Inferior parietal cortex (tissue), 1 donor: ENCODE data around the gene XIRP1.

Experiments
- DNase-seq: peaks from one replicate; pipeline ENCODE4 v3.0.0-alpha.2; 2016; ENCODE audit errors: extremely low spot score

Gene XIRP1

DNA sequence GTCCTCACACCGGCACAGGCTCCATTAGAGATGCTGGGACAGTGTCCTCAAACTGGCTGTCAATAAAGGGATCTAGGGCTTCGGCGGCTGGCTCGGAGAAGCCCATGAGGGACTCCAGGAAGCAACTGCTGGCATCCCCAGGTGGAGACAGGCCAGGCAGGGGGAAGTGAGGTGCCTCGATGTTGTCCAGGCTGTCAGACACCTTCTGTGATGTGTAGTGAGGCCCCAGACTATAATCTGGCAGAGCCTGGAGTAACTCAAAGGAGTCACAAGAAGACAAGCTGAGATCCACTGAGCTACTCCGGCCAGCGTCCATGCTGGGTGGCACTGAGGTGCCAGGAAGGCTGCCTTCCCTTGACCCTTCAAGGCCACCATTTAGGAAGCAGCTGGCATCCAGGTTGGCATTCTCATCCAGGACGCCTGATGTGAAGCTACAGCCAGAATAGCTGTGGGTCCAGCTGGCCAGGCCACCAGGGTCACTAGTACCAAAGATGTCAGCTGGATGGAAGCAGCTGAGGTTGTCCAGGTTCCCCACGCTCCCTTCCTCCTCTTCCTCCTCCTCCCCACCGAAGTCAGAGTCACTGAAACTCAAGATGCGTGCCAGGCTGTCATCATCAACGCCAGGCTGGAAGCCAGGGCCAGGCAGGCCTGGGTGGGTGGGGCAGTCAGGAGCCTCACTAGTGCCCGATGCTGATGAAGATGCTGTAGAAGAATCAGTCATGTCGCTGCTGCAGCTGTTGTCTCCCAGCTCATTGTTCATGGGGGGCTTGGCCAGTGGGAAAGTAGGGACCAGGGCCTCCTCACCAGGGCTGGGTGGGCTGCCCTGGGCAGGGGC, 49.1 kb downstream of the XIRP1 start:
- DNase-seq = no peak

DNA sequence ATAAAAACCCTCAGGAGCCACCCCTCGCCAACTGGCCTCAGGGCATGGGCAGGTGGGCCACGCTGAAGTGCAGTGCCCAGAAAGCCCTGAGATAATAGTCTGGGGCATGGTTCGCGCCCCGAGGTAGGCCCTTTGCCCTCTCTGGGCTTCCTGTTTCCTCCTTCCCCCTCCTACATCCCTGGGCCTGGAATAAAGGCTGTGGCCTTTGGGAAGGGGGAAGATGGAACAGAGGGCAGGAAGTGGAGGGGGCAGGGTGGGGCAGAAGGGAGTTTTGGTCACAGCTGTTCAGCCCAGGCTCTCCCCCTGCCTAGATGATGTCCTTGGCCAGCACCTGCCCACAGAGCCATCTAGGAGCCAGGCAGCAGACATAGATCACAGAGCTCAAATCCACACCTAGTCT, 50.3 kb downstream of the XIRP1 start:
- no peak for DNase-seq

DNA sequence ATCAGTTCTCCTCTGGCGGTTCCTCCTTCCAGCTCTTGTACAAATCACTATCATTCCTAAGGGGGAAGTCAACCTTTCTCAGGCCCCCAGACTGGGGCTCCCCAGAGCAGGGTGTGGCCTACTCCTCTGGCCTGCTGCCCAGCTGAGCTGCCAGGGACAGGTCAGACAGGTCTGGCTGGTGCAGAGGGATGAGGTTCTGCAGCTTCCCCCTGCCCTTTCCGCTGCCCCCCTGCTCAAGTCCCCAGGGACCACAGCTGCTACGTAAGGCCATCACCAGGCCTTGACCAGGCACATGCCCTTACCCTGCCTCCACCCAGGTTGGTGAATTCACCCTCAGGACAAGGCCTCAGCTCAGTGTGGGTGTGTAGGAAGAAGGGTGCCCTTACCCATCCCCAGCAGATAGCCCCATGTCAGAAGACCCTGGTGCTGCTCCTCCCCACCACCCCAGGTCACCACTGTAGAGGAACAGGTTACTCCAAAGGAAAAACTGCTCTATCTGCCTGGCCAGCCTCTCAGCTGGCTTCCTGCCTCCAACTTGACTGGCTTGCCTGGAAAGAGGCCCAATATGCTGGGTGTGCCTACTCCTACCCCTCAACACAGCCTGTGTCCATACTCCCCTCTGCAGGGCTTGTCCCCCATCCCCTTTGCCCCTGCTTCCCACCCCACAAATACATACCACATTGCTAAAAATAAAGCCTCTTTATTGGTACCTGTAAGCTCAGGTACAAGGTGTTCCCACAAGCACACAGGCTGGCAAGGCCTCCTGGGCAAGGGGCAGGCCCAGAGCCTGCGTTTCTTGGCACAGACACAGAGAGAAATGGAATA, 51.0 kb downstream of the XIRP1 start:
- no peak for DNase-seq

DNA sequence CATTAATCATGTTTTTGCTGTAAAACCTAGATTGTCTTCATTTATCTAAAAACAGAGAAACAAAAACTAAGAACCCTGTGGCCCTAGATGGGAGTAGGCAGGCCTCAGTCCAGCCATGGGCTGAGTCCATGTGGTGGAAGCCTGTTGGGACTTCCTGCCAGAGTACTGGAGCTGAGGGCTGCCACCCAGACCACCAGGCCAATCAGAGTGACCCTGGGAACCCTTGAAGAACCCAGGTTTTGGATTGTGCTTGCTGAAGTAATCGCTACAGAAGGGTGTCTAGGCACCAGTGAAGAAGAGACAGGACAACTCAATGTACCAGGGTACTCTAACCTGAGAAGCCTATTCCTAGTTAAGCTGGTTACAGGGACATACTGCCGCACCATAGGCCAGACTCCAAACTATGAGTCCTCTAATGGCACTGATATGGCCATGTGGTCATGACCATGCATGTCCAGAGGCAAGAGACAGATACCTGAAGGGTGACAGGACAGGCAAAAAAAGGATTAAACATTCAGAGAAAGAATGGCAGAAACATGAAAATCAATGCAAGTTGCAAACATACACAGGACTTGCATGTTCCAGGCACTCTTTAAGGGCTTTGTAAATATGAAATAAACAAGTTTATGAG, 51.9 kb downstream of the XIRP1 start:
- no peak for DNase-seq

DNA sequence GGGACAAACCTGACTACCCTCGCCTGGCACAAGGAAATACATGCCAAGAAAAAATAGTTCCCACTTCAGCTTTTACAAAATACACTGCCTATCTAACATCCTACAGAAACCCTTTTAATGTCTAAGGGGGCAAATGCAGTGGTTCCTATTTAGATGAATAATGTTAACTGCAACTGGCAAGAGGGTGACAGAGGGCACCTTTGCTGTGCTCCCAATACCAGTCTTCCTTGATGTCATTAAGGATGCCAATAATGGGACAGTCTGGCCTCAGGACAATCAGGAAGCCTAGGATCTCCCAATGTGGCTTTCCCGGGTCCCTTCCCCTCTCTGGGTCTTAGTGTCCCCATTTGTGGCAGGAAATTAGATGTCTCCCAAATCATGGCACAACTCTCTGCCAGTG, 53.0 kb downstream of the XIRP1 start:
- no peak for DNase-seq

DNA sequence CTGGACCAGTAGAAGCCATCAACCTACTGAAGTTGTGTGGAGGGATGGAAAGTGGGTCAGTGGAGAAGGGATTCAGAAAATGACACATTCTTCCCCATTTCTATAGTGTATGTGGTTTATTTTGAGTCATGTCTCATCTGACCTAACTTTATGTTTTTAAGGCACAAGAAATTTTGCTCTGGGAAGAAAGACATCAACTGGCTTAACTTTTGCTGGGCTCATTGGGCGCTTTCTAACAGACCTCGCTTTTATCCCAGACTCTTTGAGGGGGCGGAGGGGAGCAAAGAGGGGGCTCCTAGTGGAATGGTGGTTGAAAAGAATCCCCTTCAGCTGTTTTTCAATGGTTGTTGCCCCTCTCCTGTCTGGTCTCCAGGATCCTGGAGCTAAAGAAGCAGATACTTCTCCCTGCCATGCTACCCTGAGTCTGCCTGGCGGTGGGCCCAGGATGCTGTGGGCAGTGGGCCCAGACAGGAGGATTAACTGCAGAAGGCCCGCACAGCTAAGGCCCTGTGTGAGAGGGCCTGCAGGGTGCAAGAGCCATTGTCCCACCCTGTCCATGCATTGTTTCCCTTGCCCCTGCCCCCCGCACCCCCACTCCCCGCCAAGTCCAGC, 53.5 kb downstream of the XIRP1 start:
- DNase-seq = no peak

DNA sequence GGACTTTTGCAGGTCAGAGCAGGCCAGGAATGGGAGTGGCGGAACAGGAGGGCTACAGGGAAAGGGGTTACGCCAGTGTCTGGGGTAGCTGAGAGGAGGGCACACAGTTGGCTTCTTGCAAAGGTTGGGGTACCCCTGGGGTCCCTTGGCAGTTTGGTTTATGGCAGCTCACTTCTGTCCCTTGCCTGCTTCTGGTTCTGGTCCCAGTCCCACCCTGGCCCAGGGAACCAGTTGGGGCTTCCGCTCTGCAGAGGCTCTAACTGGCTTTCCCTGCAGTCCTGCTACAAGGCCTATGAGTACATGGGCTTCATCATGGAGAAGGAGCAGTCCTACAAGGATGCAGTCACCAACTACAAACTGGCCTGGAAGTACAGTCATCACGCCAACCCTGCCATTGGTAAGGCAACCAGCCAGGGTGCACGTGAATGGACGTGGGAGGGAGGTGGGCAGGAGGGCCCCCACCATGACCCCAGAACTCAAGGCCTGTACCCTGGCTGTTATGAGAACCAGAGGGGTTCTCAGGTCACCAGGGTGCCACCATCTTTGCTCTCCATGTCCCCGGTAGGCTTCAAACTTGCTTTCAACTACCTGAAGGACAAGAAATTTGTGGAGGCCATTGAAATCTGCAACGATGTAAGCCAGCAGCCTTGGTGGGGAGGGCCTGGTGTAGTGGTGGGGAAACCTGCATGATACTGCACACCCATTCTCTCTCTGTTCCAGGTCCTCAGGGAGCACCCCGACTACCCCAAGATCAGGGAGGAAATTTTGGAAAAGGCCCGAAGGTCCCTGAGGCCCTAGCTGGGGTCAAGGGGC, 54.2 kb downstream of the XIRP1 start:
- DNase-seq = no peak

DNA sequence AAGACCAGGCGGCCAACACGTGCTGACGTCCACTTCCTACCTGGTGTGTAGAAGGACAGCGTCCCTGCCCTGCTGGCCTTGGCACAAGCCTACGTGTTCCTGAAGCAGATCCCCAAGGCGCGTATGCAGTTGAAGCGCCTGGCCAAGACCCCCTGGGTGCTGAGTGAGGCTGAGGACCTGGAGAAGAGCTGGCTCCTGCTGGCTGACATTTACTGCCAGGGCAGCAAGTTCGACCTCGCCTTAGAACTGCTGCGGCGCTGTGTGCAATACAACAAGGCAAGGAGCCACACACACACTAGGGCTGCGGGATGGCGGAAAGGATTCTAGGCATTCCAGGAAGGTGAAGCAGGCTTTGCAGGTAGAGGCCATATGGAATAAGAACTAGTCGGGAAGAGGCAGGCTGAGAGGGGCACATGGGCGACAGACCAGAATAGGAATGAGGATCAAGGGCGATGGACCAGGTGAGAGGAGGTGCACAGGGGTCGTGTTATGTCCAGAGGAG, 54.9 kb downstream of the XIRP1 start:
- no peak for DNase-seq

DNA sequence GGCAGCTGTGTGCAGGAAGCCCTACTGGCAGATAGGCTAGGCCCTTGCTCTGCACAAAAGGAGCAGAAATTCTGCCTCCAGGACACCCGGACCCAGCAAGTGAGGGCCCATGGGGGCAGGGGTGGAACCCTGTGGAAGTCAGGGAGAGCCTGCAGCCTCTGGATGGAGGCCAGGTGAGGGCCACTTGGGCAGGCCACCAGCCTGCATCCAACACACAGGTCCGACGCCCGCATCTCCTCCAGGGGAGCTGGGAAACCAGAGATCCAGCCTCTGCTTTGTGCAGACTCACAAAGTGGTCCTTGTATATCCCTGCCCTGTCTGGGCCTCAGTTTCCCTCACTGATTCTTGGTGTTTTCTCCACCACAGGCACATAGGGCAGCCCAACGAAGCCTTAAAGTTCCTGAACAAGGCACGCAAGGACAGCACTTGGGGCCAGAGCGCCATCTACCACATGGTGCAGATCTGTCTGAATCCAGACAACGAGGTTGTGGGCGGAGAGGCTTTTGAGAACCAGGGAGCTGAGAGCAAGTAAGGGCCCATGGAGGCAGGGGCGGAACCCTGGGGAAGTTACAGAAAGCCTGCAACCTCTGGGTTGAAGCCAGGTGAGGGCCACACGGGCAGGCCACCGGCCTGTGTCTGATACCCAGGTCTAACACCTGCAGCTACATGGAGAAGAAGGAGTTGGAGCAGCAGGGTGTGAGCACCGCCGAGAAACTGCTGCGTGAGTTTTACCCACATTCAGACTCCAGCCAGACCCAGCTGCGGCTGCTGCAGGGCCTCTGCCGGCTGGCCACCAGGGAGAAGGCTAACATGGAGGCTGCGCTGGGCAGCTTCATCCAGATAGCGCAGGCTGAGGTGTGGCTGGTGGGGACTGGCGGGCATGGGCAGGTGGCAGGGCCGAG, 55.6 kb downstream of the XIRP1 start:
- DNase-seq = no peak

DNA sequence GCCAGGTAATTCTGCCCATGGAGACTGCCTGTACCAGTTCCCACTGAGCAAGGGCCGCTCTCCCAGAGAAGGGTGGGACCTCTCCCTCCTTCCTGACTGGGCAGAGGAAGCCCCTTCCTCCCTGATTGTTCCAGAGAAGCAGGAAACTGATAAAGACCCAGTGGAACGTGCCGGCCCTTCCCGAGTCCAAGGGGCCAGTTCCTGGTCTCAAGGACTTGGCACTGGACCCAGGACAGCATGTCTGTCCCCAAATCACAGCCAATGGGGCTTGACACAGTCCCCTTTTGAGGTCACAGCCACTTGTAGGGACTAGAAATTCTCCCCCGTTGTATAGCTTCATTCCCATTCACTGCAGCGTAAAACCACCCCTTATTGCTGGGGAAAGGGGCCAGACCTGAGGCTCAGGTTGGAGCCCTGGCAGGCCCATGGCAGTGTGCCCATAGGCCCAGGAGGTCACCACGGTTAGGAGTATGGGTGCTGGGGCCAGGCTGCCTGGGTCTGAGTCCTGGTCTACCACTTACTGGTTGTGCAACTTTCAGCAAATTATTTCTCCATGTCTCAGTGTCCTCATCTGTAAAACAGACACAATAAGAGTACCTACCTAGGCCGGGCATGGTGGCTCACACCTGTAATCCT, 57.1 kb downstream of the XIRP1 start:
- DNase-seq = no peak

DNA sequence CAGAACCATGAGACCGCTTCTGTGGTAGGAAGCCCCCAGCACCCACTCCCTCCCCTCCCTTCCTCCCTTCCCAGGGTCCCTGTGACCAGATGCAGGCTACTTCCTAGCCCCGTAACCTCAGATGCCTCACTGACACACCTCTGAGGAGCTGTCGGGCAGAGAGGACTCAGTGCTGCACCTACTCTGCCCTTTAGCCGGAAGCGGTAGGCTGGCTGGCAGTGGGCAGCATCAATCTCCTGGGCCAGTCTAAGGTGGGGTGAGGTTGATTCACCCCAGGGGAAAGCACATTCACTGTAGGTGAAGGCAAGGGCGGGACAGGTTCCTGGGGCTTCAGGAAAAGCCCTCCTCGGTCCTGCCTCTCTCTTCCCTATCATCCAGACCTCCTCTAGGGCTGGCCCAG, 58.1 kb downstream of the XIRP1 start:
- DNase-seq = no peak

DNA sequence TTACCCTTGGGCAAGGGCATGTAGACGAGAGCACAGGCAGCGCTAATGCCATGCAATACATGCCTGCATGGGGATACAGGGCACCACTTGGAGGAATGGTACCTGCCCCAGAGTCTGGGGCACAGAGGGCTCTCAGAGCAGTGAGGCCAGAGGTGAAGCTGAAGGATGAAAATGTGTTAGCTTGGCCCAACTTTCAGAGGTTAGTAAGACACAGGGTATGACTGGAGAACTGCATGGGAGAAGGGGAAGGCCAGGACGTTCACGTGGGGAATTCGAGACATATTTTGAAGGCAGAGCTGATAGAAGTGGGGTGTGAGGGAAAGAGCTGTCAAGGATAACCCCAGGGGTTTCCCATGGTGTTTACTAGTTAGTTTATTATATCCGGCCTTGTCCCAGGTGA, 58.6 kb downstream of the XIRP1 start:
- no peak for DNase-seq
